OCI-LY1 (cell line): ENCODE measurements around the gene PPP1R14D.

Source experiments
- H2AFZ ChIP-seq: fragments of 200-600 bp; sonication (generic), shearing (Covaris generic); 2 replicates; pipeline ENCODE4 v1.6.0; 2014; ENCODE audit warnings: antibody characterized with exemption, mild to moderate bottlenecking, low read length
- H3F3A ChIP-seq: fragments of 200-600 bp; sonication (generic), shearing (Covaris generic); 2 replicates; pipeline ENCODE4 v1.6.0; 2014; ENCODE audit warnings: mild to moderate bottlenecking, antibody characterized with exemption, low read length, moderate library complexity; ENCODE audit not compliant: insufficient read depth
- H3K27ac ChIP-seq: fragments of 200-600 bp; sonication (generic); 2 replicates; pipeline ENCODE4 v1.5.1; 2014; ENCODE audit warnings: low read length, mixed run types, mild to moderate bottlenecking, low read depth; ENCODE audit not compliant: poor library complexity, severe bottlenecking
- H3K27me3 ChIP-seq: fragments of 200-600 bp; sonication (generic); 2 replicates; pipeline ENCODE4 v1.6.0; 2014; ENCODE audit warnings: antibody characterized with exemption, mild to moderate bottlenecking, low read length, moderate library complexity; ENCODE audit not compliant: insufficient read depth
- H3K36me3 ChIP-seq: fragments of 200-600 bp; sonication (generic); 2 replicates; pipeline ENCODE4 v1.6.1; 2014; ENCODE audit warnings: mild to moderate bottlenecking, antibody characterized with exemption, low read length, moderate library complexity, mixed read lengths; ENCODE audit not compliant: insufficient read depth
- H3K4me1 ChIP-seq: fragments of 200-600 bp; sonication (generic); 2 replicates; pipeline ENCODE4 v1.5.1; 2014; ENCODE audit warnings: mild to moderate bottlenecking, low read length, moderate library complexity; ENCODE audit not compliant: insufficient read depth, severe bottlenecking
- H3K4me2 ChIP-seq: fragments of 200-600 bp; sonication (generic), shearing (Covaris generic); 2 replicates; pipeline ENCODE4 v1.6.1; 2014; ENCODE audit warnings: low read length
- H3K4me3 ChIP-seq: fragments of 200-600 bp; sonication (generic); 2 replicates; pipeline ENCODE4 v1.5.1; 2014; ENCODE audit warnings: low read length, low read depth, mild to moderate bottlenecking, mixed read lengths; ENCODE audit not compliant: poor library complexity, severe bottlenecking
- H3K79me2 ChIP-seq: fragments of 200-600 bp; shearing (Covaris generic); 2 replicates; pipeline ENCODE4 v1.6.1; 2016; ENCODE audit warnings: mixed run types, low read length, mixed read lengths; ENCODE audit not compliant: insufficient read depth
- H3K9ac ChIP-seq: fragments of 200-600 bp; sonication (generic), shearing (Covaris generic); 2 replicates; pipeline ENCODE4 v1.6.1; 2014; ENCODE audit warnings: mild to moderate bottlenecking, low read length, mixed read lengths
- H3K9me2 ChIP-seq: fragments of 200-600 bp; sonication (generic), shearing (Covaris generic); 2 replicates; pipeline ENCODE4 v1.6.1; 2014; ENCODE audit warnings: low read depth, mild to moderate bottlenecking, low read length, mixed read lengths
- H3K9me3 ChIP-seq: fragments of 200-600 bp; shearing (Covaris generic); 2 replicates; pipeline ENCODE4 v1.6.1; 2014; ENCODE audit warnings: low read length, mixed read lengths
- H4K20me1 ChIP-seq: fragments of 200-600 bp; sonication (generic), shearing (Covaris generic); 2 replicates; pipeline ENCODE4 v1.6.0; 2016; ENCODE audit warnings: mild to moderate bottlenecking, low read length; ENCODE audit not compliant: insufficient read depth
- EZH2 ChIP-seq: fragments of 200-600 bp; sonication (generic), shearing (Covaris generic); IDR thresholded peaks from 2 replicates; pipeline ENCODE4 v1.8.0; 2017; ENCODE audit warnings: borderline replicate concordance, mixed run types, mild to moderate bottlenecking, antibody characterized with exemption, low read length, moderate library complexity, mixed read lengths
- TF ChIP-seq, protein P1 (sequence below): fragments of 200-600 bp; sonication (generic), shearing (Covaris generic); IDR thresholded peaks from 2 replicates; pipeline ENCODE4 v1.5.1; 2017; ENCODE audit warnings: mild to moderate bottlenecking, antibody characterized with exemption, low read length, moderate library complexity, mixed read lengths

PPP1R14D gene

DNA sequence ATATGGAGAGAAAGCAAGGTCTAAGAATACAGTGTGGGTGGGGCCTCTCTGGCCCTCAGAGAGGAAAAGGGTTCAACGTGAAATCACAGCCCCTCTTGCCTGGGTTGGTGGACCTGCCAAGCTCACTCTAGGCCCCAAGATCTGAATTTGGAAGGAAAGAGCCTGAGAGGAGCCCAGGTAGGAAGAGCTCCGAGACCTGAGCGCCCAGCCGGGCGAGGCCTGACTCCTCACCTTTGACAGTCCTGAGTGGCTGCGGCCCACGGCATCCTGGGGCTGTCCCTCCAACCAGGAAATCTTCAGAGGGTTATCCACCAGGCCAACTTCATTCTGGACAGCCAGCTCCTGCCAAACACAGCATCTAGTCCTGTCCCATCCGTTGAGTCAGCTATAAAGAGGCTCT lies 55.0 kb downstream of the PPP1R14D start:
- Histone ChIP-seq H4K20me1 (no peaks in the 10 kb centered on the region), H2AFZ (no peak overlapping the region), H3K79me2 (no peaks in the 10 kb centered on the region), H3K27ac (no peak overlapping the region), H3K4me1 (peaks cover 25% of the 10 kb centered on the region), H3K27me3 (no peaks in the 10 kb centered on the region), H3K4me3 (no peak overlapping the region), H3K9ac (no peak overlapping the region), H3K4me2 (no peak overlapping the region), H3K9me2 (no peaks in the 10 kb centered on the region), H3F3A (no peaks in the 10 kb centered on the region), H3K9me3 (no peaks in the 10 kb centered on the region), H3K36me3 (peaks cover 33% of the 10 kb centered on the region; the same call in 1 of the 2 replicates)
- TF ChIP-seq, protein P1, sequence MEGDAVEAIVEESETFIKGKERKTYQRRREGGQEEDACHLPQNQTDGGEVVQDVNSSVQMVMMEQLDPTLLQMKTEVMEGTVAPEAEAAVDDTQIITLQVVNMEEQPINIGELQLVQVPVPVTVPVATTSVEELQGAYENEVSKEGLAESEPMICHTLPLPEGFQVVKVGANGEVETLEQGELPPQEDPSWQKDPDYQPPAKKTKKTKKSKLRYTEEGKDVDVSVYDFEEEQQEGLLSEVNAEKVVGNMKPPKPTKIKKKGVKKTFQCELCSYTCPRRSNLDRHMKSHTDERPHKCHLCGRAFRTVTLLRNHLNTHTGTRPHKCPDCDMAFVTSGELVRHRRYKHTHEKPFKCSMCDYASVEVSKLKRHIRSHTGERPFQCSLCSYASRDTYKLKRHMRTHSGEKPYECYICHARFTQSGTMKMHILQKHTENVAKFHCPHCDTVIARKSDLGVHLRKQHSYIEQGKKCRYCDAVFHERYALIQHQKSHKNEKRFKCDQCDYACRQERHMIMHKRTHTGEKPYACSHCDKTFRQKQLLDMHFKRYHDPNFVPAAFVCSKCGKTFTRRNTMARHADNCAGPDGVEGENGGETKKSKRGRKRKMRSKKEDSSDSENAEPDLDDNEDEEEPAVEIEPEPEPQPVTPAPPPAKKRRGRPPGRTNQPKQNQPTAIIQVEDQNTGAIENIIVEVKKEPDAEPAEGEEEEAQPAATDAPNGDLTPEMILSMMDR, result no peak
- TF ChIP-seq EZH2, result no peak

GRCh38 chr15:40772014-40772413 lies 56.5 kb downstream of the PPP1R14D start:
- no peak overlapping the region for H3K4me3 ChIP-seq
- peaks cover 31% of the 10 kb centered on the region for H3K4me1 ChIP-seq
- peaks cover 38% of the 10 kb centered on the region; the same call in 1 of the 2 replicates for H3K36me3 ChIP-seq
- no peak overlapping the region for H3K27ac ChIP-seq
- H2AFZ ChIP-seq, result no peak overlapping the region
- no peaks in the 10 kb centered on the region for H3K27me3 ChIP-seq
- H3K79me2 ChIP-seq, result no peaks in the 10 kb centered on the region
- H3K9ac ChIP-seq, result no peak overlapping the region
- TF ChIP-seq, protein P1, result no peak
- H3K4me2 ChIP-seq, result no peak overlapping the region
- no peaks in the 10 kb centered on the region for H3K9me3 ChIP-seq
- no peaks in the 10 kb centered on the region for H3K9me2 ChIP-seq
- no peaks in the 10 kb centered on the region for H3F3A ChIP-seq
- H4K20me1 ChIP-seq, result no peaks in the 10 kb centered on the region

DNA sequence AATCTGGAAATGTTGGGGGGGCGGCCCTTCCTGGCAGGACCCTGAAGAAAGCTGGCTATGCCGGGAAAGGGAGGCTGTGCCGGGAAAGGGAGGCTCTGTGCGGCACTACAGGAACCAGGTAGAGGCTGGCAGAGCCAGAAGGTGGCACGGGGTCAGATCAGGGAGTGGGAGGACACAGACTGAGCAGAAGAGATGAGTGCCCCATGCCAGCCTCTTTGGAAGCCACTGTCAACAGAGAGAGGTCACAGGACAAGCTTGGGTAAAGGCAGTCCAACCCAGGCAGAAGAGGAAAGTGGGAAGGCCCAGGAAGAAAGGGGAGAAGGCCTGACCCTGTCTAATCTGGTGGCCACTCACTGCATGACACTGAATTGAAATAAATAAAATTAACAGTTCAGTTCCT lies 57.3 kb downstream of the PPP1R14D start:
- Histone ChIP-seq H4K20me1 (no peaks in the 10 kb centered on the region), H3K27ac (peak overlapping the region; percentile 89), H3K9ac (no peak overlapping the region), H2AFZ (no peak overlapping the region), H3K4me3 (no peak overlapping the region), H3K4me1 (peaks cover 31% of the 10 kb centered on the region), H3K4me2 (no peak overlapping the region), H3K9me2 (no peaks in the 10 kb centered on the region), H3K9me3 (no peaks in the 10 kb centered on the region), H3K79me2 (no peaks in the 10 kb centered on the region), H3F3A (no peaks in the 10 kb centered on the region), H3K36me3 (peaks cover 34% of the 10 kb centered on the region; the same call in 1 of the 2 replicates), H3K27me3 (no peaks in the 10 kb centered on the region)
- TF ChIP-seq, protein P1, result no peak
- TF ChIP-seq EZH2, result no peak
